Hematopoietic multipotent progenitor cell treated with erythropoietin and hydrocortisone succinate and interleukin-3 and kit ligand, for 8 days (in vitro differentiated cells): ENCODE results near the gene DCUN1D2.
"Not testable (repeated sequence)": the region's sequence is repeated elsewhere in the genome, so short reads cannot be mapped to it uniquely, and the experiment has no call there.

Source experiments
- DNase-seq: peaks from one replicate; pipeline ENCODE4 v3.0.0-alpha.2; 2015

DCUN1D2 gene

DNA sequence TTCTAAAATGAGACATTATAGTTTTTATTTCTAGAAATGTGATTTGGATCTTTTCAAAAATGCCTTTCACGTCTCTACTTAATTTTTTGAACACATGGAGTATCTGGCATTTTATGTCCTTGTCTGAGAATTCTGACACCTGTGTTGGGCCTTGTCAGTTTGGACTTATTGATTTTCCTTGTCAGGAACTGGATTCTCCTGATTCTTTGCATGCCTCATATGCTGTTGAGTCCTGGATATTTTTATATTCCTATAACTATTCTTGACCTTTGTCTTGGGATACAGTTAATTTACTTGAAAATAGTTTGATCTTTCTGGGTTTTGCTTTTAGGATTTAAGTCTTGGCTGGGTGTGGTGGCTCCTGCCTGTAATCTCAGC lies 47.5 kb downstream of the DCUN1D2 start:
- DNase-seq = no peak

DNA sequence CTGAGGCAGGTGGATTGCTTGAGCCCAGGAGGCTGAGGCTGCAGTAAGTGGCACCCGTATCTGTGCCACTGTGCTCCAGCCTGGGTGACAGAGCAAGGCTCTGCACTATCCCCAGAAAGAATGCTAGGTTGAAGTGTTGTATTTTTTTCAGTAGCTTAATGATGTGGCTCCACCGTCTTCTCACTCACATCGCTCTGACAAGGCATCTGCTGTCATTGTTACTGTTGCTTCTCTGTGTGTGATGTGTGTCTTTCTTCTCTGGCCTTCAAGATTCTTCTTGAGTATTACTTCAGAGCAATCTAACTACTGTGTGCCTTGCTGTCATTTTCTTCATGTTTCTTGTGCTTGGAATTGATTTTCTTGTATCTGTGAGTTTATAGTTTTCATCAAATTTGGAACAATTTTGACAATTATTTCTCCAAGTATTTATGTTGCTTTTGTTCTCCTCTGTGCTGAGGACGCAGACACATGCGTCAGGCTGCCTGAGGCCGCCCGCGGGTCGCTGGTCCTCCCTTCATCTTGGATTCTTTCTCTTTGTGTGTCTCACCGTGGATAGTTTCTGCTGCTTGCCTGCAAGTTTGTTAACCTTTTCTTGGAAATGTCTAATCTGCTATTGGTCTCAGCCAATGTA lies 48.0 kb downstream of the DCUN1D2 start:
- no peak for DNase-seq

DNA sequence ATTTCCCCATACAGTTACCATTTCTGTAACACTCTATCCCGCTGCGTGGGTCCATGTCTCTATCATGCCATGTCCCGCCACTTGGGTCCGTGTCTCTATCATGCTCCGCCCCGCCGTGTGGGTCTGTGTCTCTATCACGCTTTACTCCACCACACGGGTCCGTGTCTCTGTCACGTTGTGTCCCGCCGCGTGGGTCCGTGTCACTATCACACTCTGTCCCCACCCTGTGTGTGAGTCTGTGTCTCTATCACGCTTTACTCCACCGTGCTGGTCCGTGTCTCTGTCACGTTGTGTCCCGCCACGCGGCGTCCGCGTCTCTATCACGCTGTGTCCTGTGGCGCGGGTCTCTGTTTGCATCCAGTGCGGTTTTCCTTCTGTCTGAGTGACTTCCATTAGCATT lies 48.9 kb downstream of the DCUN1D2 start:
- no peak for DNase-seq

DNA sequence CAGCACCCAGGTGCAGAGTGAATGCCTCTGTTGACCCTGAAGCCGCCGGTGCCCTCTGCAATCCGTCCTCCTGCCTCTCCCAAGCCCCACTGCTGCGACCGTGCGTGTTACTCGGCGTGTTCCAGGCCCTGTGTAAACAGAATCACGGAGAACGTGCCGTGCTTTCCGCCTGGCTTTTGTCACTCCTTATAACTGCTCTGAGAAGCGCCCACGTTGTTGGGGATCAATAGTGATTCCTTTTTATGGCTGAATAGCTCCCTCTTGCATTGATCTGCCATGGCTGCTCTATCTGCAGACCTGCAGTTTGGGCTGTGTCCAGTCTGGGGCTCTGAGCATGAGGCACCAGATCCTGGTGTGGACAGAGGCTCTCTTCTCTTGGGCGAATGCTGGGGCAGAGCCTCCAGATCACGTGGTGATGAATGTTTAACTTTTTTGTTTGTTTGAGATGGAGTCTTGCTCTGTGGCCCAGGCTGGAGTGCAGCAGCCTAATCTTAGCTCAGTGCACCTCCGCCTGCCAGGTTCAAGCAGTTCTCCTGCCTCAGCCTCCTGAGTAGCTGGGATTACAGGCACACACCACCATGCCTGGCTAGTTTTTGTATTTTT lies 53.0 kb downstream of the DCUN1D2 start:
- no peak for DNase-seq

DNA sequence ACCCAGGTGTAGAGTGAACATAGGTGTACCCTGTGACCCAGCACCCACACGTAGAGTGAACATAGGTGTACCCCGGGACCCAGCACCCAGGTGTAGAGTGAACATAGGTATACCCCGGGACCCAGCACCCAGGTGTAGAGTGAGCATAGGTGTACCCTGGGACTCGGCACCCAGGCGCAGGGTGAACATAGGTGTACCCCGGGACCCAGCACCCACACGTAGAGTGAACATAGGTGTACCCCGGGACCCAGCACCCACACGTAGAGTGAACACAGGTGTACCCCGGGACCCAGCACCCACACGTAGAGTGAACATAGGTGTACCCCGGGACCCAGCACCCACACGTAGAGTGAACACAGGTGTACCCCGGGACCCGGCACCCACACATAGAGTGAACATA lies 53.6 kb downstream of the DCUN1D2 start:
- DNase-seq = not testable (repeated sequence)

DNA sequence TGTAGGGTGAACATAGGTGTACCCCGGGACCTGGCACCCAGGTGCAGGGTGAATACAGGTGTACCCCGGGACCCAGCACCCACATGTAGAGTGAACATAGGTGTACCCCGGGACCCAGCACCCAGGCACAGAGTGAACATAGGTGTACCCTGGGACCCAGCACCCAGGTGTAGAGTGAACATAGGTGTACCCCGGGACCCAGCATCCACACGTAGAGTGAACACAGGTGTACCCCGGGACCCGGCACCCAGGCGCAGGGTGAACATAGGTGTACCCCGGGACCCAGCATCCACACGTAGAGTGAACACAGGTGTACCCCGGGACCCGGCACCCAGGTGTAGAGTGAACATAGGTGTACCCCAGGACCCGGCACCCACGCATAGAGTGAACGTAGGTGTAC lies 54.6 kb downstream of the DCUN1D2 start:
- DNase-seq = not testable (repeated sequence)

GRCh38 chr13:113433391-113433916 lies 57.1 kb downstream of the DCUN1D2 start:
- no peak for DNase-seq

- DNase-seq = no peak
Observed at GRCh38 chr13:113432506-113433270, 57.8 kb downstream of the DCUN1D2 start.

GRCh38 chr13:113431171-113431570 lies 59.3 kb downstream of the DCUN1D2 start:
- no peak for DNase-seq

DNA sequence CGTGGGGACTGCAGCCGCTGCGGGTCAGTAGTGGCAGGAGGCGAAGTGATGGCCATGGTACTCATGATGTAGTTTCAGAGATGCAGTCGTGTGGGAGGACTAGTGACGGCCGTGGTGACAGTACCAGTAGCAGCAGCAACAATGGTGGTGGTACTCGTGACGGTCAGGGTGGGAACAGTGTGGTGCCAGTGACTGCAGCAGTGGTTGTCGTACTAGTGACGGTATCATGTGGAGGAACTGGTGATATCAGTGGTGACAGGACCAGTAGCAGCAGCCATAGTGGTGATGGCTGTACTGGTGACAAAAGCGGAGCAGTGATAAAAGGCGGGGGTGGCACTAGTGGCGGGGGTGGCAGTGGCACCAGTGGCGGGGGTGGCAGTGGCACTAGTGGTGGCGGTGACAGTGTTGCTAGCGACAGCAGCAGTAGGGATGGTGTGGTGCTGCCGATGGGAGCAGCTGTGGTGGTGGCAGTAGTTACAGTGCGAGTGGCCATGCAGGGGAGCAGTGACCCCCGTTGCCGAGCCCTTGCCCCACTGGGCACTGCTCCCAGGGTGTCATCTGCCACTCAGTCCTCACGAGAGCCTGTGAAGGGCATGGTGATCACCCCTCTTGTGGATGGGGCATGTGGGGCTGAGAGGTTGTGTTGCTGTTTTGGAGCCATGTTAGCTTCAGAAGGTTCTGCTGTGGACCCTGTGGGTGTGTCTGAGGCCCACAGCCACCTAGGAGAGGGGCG lies 60.0 kb downstream of the DCUN1D2 start:
- no peak for DNase-seq

DNA sequence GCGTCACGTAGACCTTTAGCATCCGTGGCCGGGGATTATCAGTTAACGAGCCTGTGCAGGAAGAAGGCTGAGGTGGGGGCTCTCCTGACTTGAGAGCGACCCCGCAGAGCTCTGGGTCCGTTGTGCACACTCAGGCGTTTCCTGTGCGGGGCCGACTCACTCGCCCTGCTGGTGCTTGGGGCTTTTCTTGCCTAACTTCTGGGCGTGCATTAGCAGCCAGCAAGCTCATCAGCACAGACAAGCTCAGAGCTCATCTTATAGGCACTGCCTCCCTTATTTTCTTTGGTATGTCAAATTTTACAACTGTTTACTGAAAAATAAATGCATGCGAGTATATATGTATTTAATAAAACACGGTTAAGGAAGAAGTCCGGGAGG lies 60.9 kb downstream of the DCUN1D2 start:
- no peak for DNase-seq

DNA sequence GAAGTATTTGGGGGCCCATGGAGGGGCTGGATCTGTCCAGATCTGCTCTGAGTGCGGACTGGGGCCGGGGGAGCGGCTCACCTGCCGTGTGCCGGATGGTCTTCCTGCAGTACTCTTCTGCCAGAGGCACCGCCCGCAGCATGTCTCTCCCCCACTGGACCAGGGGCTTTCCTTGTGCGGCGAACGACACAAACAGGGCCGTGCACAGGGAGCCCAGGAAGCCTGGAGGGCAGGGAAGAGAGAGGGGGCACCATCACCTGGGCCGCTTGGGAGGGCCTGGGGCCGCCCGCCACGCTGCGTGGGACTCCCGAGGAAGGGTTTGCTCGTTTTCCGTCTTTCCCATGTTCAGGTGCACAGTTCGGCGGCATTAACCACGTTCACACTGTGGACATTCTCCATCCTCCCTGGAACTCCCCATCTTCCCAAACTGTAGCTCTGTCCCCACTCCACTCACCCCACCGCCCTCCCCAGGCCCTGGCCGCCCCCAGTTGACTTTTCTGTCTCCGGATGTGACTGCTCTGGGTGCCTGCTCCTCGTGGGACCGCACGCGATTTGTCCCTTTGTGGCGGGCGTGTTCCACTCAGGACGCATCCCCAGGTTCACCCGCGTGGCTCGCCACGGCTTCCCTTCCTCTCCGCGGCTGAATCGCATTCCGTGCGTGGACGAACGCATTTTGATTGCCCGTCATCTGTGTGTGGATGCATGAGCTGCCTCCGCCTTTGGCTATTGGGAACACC lies 61.5 kb downstream of the DCUN1D2 start:
- DNase-seq = no peak

DNA sequence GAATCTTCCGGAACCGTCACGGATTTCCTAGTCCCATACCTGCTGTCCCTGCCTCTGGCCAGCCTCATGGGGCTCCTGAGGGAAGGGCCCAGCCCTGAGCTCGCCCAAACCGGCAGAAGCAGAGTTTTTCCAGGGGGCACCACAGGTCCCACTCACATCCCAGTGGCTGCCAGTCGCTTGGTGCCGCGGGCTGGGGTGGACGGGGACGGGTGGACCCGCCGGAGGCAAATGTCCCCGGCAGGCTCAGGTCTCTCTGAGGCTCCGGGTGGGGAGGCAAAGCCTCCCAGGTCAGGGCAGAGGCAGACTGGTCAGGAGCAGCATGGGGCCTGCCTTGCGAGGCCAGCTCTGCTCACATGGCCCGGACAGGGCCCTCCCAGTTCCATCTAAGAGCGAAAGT lies 62.0 kb downstream of the DCUN1D2 start:
- DNase-seq = no peak

- no peak for DNase-seq
Observed at GRCh38 chr13:113427562-113428468, 62.7 kb downstream of the DCUN1D2 start.

DNA sequence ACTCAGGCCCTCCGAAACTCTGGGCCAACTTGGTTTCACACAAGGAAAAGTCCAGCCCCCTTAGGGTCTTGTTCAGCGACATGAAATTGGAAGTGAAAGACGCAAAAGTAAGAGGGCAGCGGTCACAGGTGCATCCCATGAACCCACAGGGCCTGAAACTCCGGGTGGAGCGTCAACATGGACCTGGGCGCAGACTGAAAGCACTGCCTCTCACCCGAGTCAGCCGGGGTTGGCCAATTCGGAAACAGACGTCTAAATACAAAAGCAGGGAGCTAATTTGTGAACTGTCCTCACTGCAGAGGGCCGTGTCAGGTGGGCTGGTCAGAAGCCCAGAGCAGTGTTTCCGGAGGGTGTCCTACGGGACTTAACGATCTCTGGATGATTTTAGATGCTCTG lies 63.9 kb downstream of the DCUN1D2 start:
- no peak for DNase-seq

DNA sequence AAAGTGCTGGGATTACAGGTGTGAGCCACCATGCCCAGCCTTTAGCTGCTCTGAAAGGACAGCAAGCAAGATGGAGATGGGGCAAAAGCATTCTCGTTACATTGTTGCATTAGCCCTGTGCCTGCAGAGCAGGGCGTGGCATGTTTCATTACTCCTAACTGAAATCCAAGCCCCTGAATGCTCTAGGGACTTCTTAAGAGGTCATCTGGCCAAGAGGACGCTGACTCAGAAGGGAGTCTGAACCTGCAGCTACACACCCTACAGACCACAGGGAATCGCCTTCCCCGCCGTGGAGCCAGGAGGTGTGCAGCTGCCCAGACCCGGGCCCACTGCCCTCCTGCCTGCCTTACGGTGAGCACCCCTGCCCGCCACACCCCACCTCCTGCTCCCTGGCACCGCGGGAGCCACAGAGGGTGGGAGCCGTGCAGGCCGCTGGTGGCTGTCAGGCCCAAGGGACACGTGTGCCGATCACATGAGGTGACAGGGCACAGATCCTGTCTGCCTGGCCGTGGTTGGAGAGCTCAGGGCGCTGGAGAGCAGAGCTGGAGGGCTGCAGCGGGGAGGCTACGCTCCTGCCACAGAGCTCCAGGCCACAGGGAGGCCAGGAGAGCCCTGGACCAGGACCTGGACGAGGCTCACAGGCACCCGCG lies 64.4 kb downstream of the DCUN1D2 start:
- DNase-seq = no peak

DNA sequence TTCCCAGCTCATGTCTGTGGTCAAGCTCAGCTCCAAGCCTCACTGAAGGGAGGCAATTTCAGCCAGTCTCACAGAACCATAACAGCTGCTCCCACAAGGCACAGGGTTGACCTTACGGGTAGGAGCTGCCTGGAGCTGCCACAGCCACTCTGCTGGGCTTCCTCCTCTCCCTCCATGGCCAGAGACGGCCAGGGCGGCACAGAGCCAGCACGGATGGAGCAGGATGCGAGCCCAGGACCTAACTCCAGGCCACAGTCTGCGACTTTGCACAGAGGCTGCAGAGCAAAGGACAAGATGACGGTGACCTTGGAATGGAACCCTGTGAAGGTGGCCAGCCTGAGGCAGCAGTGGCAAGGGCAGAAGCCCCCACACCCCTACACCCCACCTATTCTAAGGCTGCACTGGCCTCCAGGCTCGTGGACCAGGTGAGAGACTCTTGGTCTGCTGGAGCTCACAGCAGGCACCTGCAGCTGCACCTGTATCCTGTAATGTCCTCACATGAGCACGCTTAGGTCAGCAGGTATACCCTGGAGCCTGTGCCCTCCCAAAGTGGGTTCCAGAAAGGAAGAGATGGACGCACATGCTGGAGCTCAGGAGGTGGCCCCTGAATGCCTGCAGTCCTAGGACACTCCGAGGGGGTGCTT lies 66.9 kb downstream of the DCUN1D2 start:
- DNase-seq = no peak

DNA sequence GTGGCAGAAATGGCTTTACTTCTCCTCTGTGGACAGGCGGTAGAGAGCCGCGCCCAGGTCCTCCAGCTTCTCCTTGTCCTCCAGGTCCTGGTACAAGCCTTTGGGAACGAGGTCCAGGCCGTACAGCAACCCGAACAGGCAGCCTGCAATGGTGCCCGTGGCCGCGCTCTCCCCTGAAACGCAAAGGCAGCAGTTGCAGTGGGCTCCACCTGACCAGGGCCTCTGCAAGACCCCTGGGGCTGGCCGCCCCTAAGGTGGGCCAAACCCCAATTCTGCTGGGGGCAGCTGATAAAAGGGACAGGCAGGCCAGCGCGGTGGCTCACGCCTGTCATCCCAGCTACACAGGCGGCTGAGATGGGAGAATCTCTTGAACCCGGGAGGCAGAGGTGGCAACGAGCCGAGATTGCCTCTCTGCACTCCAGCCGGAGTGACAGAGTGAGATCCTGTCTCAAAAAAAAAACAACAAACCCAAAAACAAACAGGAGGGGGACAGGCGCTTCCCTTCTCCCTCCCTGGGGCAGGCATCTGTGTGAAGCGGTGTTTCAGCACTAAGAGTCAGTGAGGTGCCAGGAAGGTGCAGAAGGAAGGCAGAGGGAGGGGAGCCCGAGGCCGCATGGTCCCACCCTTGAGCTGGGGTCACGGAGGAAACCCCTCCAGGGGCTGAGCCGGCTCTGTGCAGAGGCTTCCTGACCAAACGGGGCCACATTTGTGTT lies 67.5 kb downstream of the DCUN1D2 start:
- no peak for DNase-seq

- no peak for DNase-seq
Observed at GRCh38 chr13:113421673-113422270, 68.7 kb downstream of the DCUN1D2 start.
